HEK293 (cell line): ENCODE data around the gene PRKAR2B.

Source experiments
- CTCF ChIA-PET: fragments of 350-600 bp; formaldehyde crosslinking; extraction: SDS; loops from one replicate; lab custom pipeline; 2021; ENCODE audit warnings: antibody characterized with exemption; lab: Yijun Ruan, JAX
- POLR2A ChIA-PET: fragments of 300-600 bp; formaldehyde crosslinking; extraction: SDS; loops from one replicate; lab custom pipeline; 2020; ENCODE audit warnings: antibody characterized with exemption, inconsistent platforms; lab: Yijun Ruan, JAX
- H3K27ac ChIP-seq: fragments of 200-500 bp; sonication (Bioruptor generic); 2 replicates; pipeline ENCODE4 v1.5.1; 2014; ENCODE audit warnings: low read depth, low read length, control low read depth, inconsistent platforms; ENCODE audit errors: extremely low read depth
- H3K36me3 ChIP-seq, 2 experiments: fragments of 200-500 bp in 1 of 2; sonication (Bioruptor generic) in 1 of 2; 1 replicate in 1 of 2; 2 replicates in 1 of 2; pipeline ENCODE4 v1.5.1; 2014 to 2017; ENCODE audit warnings: inconsistent platforms in 2 of 2, low read length in 2 of 2; ENCODE audit not compliant: control insufficient read depth in 2 of 2, insufficient read depth in 1 of 2
- H3K4me1 ChIP-seq: fragments of 200-500 bp; sonication (Bioruptor generic); 2 replicates; pipeline ENCODE4 v1.5.1; 2014; ENCODE audit warnings: mild to moderate bottlenecking, low read length, inconsistent platforms; ENCODE audit not compliant: control insufficient read depth, insufficient read depth
- H3K4me3 ChIP-seq: 2 replicates; pipeline ENCODE4 v1.5.1; 2011; ENCODE audit warnings: low read depth, mild to moderate bottlenecking, control low read depth, low read length, moderate library complexity
- H3K9me3 ChIP-seq: fragments of 200-500 bp; sonication (Bioruptor generic); 2 replicates; pipeline ENCODE4 v1.5.1; 2014; ENCODE audit warnings: low read depth, low read length, inconsistent platforms; ENCODE audit not compliant: control insufficient read depth, insufficient read depth
- EGR2 ChIP-seq: fragments of 450-650 bp; formaldehyde crosslinking; IDR thresholded peaks from 2 replicates; pipeline ENCODE4 v1.5.1; 2016; ENCODE audit warnings: low read depth, missing biosample characterization, missing genetic modification characterization
- GLI4 ChIP-seq: fragments of 450-650 bp; formaldehyde crosslinking; IDR thresholded peaks from 2 replicates; pipeline ENCODE4 v1.5.1; 2016; ENCODE audit warnings: missing biosample characterization, missing genetic modification characterization
- GLIS1 ChIP-seq: fragments of 450-650 bp; formaldehyde crosslinking; IDR thresholded peaks from 2 replicates; pipeline ENCODE4 v1.5.1; 2016; ENCODE audit warnings: missing biosample characterization, missing genetic modification characterization
- KLF10 ChIP-seq: fragments of 450-650 bp; IDR thresholded peaks from 2 replicates; pipeline ENCODE4 v1.5.1; 2018; ENCODE audit warnings: missing biosample characterization, mild to moderate bottlenecking, missing genetic modification characterization
- SCRT1 ChIP-seq: fragments of 450-650 bp; formaldehyde crosslinking; IDR thresholded peaks from 2 replicates; pipeline ENCODE4 v1.5.1; 2016; ENCODE audit warnings: missing biosample characterization, missing genetic modification characterization, borderline replicate concordance
- SP3 ChIP-seq: fragments of 450-650 bp; formaldehyde crosslinking; IDR thresholded peaks from 2 replicates; pipeline ENCODE4 v1.5.1; 2016; ENCODE audit warnings: missing biosample characterization, missing genetic modification characterization
- TCF7L2 ChIP-seq: IDR thresholded peaks from 2 replicates; pipeline ENCODE4 v1.6.1; 2011; ENCODE audit warnings: low read depth, mild to moderate bottlenecking, inconsistent platforms, low read length, moderate library complexity, borderline replicate concordance
- ZBTB48 ChIP-seq: fragments of 450-650 bp; formaldehyde crosslinking; IDR thresholded peaks from 2 replicates; pipeline ENCODE4 v1.5.1; 2016; ENCODE audit warnings: missing biosample characterization, missing genetic modification characterization
- ZBTB8A ChIP-seq: fragments of 450-650 bp; formaldehyde crosslinking; IDR thresholded peaks from 2 replicates; pipeline ENCODE4 v1.5.1; 2016; ENCODE audit warnings: missing biosample characterization, missing genetic modification characterization
- ZFP37 ChIP-seq: fragments of 450-650 bp; formaldehyde crosslinking; IDR thresholded peaks from 2 replicates; pipeline ENCODE4 v1.5.1; 2016; ENCODE audit warnings: missing biosample characterization, missing genetic modification characterization
- ZNF148 ChIP-seq: fragments of 450-650 bp; formaldehyde crosslinking; IDR thresholded peaks from 2 replicates; pipeline ENCODE4 v1.5.0; 2017; ENCODE audit warnings: missing biosample characterization, missing genetic modification characterization, borderline replicate concordance
- ZNF18 ChIP-seq: fragments of 450-650 bp; formaldehyde crosslinking; IDR thresholded peaks from 2 replicates; pipeline ENCODE4 v1.5.1; 2016; ENCODE audit warnings: missing biosample characterization, missing genetic modification characterization
- ZNF19 ChIP-seq: fragments of 450-650 bp; formaldehyde crosslinking; IDR thresholded peaks from 2 replicates; pipeline ENCODE4; 2016; ENCODE audit warnings: missing biosample characterization, missing genetic modification characterization, low read depth
- ZNF394 ChIP-seq: fragments of 450-650 bp; formaldehyde crosslinking; IDR thresholded peaks from 2 replicates; pipeline ENCODE4 v1.5.1; 2016; ENCODE audit warnings: missing biosample characterization, missing genetic modification characterization, mild to moderate bottlenecking, moderate library complexity, borderline replicate concordance
- ZNF449 ChIP-seq: fragments of 450-650 bp; formaldehyde crosslinking; IDR thresholded peaks from 2 replicates; pipeline ENCODE4 v1.5.1; 2017; ENCODE audit warnings: missing biosample characterization, mild to moderate bottlenecking, missing genetic modification characterization, moderate library complexity
- ZNF664 ChIP-seq: fragments of 450-650 bp; formaldehyde crosslinking; IDR thresholded peaks from 2 replicates; pipeline ENCODE4 v1.5.1; 2016; ENCODE audit warnings: missing biosample characterization, missing genetic modification characterization
- ZSCAN30 ChIP-seq: fragments of 450-650 bp; IDR thresholded peaks from 2 replicates; pipeline ENCODE4 v1.5.1; 2018; ENCODE audit warnings: missing biosample characterization, mild to moderate bottlenecking, missing genetic modification characterization, moderate library complexity

The PRKAR2B gene

GRCh38 chr7:107208563-107208962, 164.1 kb downstream of the PRKAR2B start:
- H3K27ac ChIP-seq, result no peak overlapping the region
- no peaks in the 10 kb centered on the region for H3K9me3 ChIP-seq
- no peak overlapping the region for H3K4me3 ChIP-seq
- peaks cover 0 to 13% of the 10 kb centered on the region in 2 experiments; a peak in 1 of 3 replicates for H3K36me3 ChIP-seq
- ChIA-PET POLR2A (no interaction called here), CTCF (interaction anchor here (1.0 kb wide), 1 partner anchor 28 kb away, joined by 3 read pairs; no protein-coding TSS in a partner anchor)
- no peaks in the 10 kb centered on the region for H3K4me1 ChIP-seq
- TF ChIP-seq EGR2 (tag by site-specific recombination), result no peak
- no peak for TF ChIP-seq GLIS1 (tag by site-specific recombination)
- no peak for TF ChIP-seq ZNF449 (tag by site-specific recombination)
- TF ChIP-seq ZBTB48, result no peak
- no peak for TF ChIP-seq SP3 (tag by site-specific recombination)
- no peak for TF ChIP-seq ZSCAN30
- TF ChIP-seq ZNF664 (tag by site-specific recombination), result no peak
- TF ChIP-seq ZNF394 (tag by site-specific recombination), result no peak

- ChIA-PET CTCF (interaction anchor here (1.0 kb wide), 1 partner anchor 27 kb away, joined by 3 read pairs; no protein-coding TSS in a partner anchor), POLR2A (no interaction called here)
- Histone ChIP-seq H3K9me3 (no peaks in the 10 kb centered on the region), H3K4me1 (no peaks in the 10 kb centered on the region), H3K27ac (no peak overlapping the region), H3K36me3 (peaks cover 0 to 13% of the 10 kb centered on the region in 2 experiments; a peak in 1 of 3 replicates), H3K4me3 (no peak overlapping the region)
- TF ChIP-seq SCRT1 (no peak), TCF7L2 (no peak), ZBTB8A (tag by site-specific recombination) (no peak), KLF10 (no peak), ZFP37 (tag by site-specific recombination) (no peak), ZNF19 (tag by site-specific recombination) (no peak), ZNF148 (no peak), ZNF18 (tag by site-specific recombination) (no peak), GLI4 (tag by site-specific recombination) (no peak)
These were observed 165.1 kb downstream of the PRKAR2B start for GRCh38 chr7:107209565-107209964.

- no peaks in the 10 kb centered on the region for H3K4me1 ChIP-seq
- peaks cover 0 to 10% of the 10 kb centered on the region in 2 experiments; a peak in 1 of 3 replicates for H3K36me3 ChIP-seq
- no peak overlapping the region for H3K27ac ChIP-seq
- no peak overlapping the region for H3K4me3 ChIP-seq
- CTCF ChIA-PET, result interaction anchor here (0.5 kb wide), 1 partner anchor 388 kb away, joined by 3 read pairs; no protein-coding TSS in a partner anchor
- TF ChIP-seq ZNF394 (tag by site-specific recombination), result no peak
- TF ChIP-seq, all 188 proteins: peak for 0
- no peaks in the 10 kb centered on the region for H3K9me3 ChIP-seq
- POLR2A ChIA-PET, result no interaction called here
These were observed 165.9 kb downstream of the PRKAR2B start for GRCh38 chr7:107210400-107210799.
